Hepatocyte (in vitro differentiated cells): ENCODE results near the gene ABL2. TPM values are rescaled to one million over a fixed set of nuclear protein-coding genes. Genes with fewer than 3 reads are reported as not detected.

ENCODE experiments used
- DNase-seq: peaks from one replicate; pipeline ENCODE4 v3.0.0-alpha.2; 2016; ENCODE audit warnings: low spot score
- H2AFZ ChIP-seq: fragments of 200-600 bp; sonication (generic); 2 replicates; pipeline ENCODE4 v1.6.0; 2016; ENCODE audit warnings: antibody characterized with exemption, mild to moderate bottlenecking
- H3K27ac ChIP-seq: fragments of 200-600 bp; sonication (generic); 2 replicates; pipeline ENCODE4 v1.5.1; 2016; ENCODE audit warnings: mild to moderate bottlenecking
- H3K27me3 ChIP-seq: fragments of 200-600 bp; sonication (generic); 2 replicates; pipeline ENCODE4 v1.6.1; 2016
- H3K36me3 ChIP-seq: fragments of 200-600 bp; sonication (generic); replicated peaks from 2 replicates; pipeline ENCODE4 v1.5.1; 2016; ENCODE audit warnings: low read depth; ENCODE audit not compliant: insufficient read depth
- H3K4me1 ChIP-seq: fragments of 200-600 bp; sonication (generic); 2 replicates; pipeline ENCODE4 v1.5.1; 2016; ENCODE audit warnings: mild to moderate bottlenecking, moderate library complexity; ENCODE audit not compliant: insufficient read depth
- H3K4me2 ChIP-seq: fragments of 200-600 bp; sonication (generic); 2 replicates; pipeline ENCODE4 v1.6.0; 2016
- H3K4me3 ChIP-seq: fragments of 200-600 bp; sonication (generic); 2 replicates; pipeline ENCODE4 v1.5.1; 2016; ENCODE audit warnings: mild to moderate bottlenecking
- H3K79me2 ChIP-seq: fragments of 200-600 bp; sonication (generic); 2 replicates; pipeline ENCODE4 v1.6.0; 2017; ENCODE audit warnings: mild to moderate bottlenecking
- H3K9me2 ChIP-seq: fragments of 200-600 bp; sonication (generic); replicated peaks from 2 replicates; pipeline ENCODE4 v1.6.0; 2017; ENCODE audit warnings: mild to moderate bottlenecking; ENCODE audit not compliant: insufficient read depth
- H3K9me3 ChIP-seq: fragments of 200-600 bp; sonication (generic); 2 replicates; pipeline ENCODE4 v1.5.1; 2016; ENCODE audit warnings: low read depth, mild to moderate bottlenecking
- H4K20me1 ChIP-seq: fragments of 200-600 bp; sonication (generic); 2 replicates; pipeline ENCODE4 v1.6.0; 2016; ENCODE audit warnings: mild to moderate bottlenecking; ENCODE audit not compliant: insufficient read depth, poor library complexity, severe bottlenecking
- CTCF ChIP-seq: fragments of 200-600 bp; sonication (generic); IDR thresholded peaks from 2 replicates; pipeline ENCODE4 v1.5.1; 2016; ENCODE audit warnings: antibody characterized with exemption, mild to moderate bottlenecking; ENCODE audit not compliant: poor library complexity
- EZH2 ChIP-seq: fragments of 200-600 bp; sonication (generic); IDR thresholded peaks from 2 replicates; pipeline ENCODE4 v1.6.1; 2016; ENCODE audit warnings: antibody characterized with exemption, mild to moderate bottlenecking, borderline replicate concordance
- EZH2phosphoT487 ChIP-seq: fragments of 200-600 bp; sonication (generic); IDR thresholded peaks from one replicate; pipeline ENCODE4 v1.6.1; 2018; ENCODE audit warnings: antibody characterized with exemption, mild to moderate bottlenecking, low read depth, moderate library complexity; ENCODE audit not compliant: unreplicated experiment, severe bottlenecking
- WGBS: methylation state at CpG from one replicate; pipeline ENCODE4 v1.1.6; 2016; ENCODE audit warnings: low lambda C conversion rate; ENCODE audit errors: missing lambda C conversion rate; 5-methylcytosine and 5-hydroxymethylcytosine counted together
- polyA plus RNA-seq: library from polyadenylated mRNA; unstranded; fragments of >200 nt; fragmentation: Nextera tagmentation; extraction: Ambion mirVana; gene quantifications from 2 replicates; pipeline ENCODE4 v1.2.1, GENCODE V29; 2016
- total RNA-seq: library from RNA; depleted of rRNA; stranded (reverse); fragments of >200 nt; gene quantifications from 2 replicates; pipeline ENCODE4 v1.2.3, GENCODE V29; 2014

The ABL2 gene
- total and polyA plus RNA-seq, 2 experiments from 2014 or later: 8.6 to 11.6 TPM

GRCh38 chr1:179167418-179167777 lies 62.1 kb downstream of the ABL2 start:
- DNase-seq: no peak
- no peaks in the 10 kb centered on the region for H3K27me3 ChIP-seq
- H3K79me2 ChIP-seq: peaks cover 64% of the 10 kb centered on the region
- no peaks in the 10 kb centered on the region for H3K9me2 ChIP-seq
- no peak for TF ChIP-seq EZH2
- no peak for TF ChIP-seq CTCF
- no peak for TF ChIP-seq EZH2phosphoT487
- no peak overlapping the region for H3K27ac ChIP-seq
- H3K4me3 ChIP-seq: no peak overlapping the region
- 91% methylated on average over 1 of the region's 1 CpG for WGBS
- no peak overlapping the region for H3K4me2 ChIP-seq
- H3K9me3 ChIP-seq: no peaks in the 10 kb centered on the region
- H3K4me1 ChIP-seq: peaks cover 3% of the 10 kb centered on the region
- H2AFZ ChIP-seq: no peak overlapping the region
- H3K36me3 ChIP-seq: no peaks in the 10 kb centered on the region
- peaks cover 3% of the 10 kb centered on the region for H4K20me1 ChIP-seq

GRCh38 chr1:179166663-179167417 lies 62.6 kb downstream of the ABL2 start:
- H4K20me1 ChIP-seq: peaks cover 3% of the 10 kb centered on the region
- no peak overlapping the region for H3K27ac ChIP-seq
- 75% methylated on average over 8 of the region's 8 CpGs for WGBS
- H3K36me3 ChIP-seq: no peaks in the 10 kb centered on the region
- DNase-seq: no peak
- no peak overlapping the region for H3K4me3 ChIP-seq
- no peak overlapping the region for H2AFZ ChIP-seq
- H3K4me1 ChIP-seq: peaks cover 3% of the 10 kb centered on the region
- H3K9me3 ChIP-seq: no peaks in the 10 kb centered on the region
- H3K4me2 ChIP-seq: no peak overlapping the region
- TF ChIP-seq EZH2 (no peak), EZH2phosphoT487 (no peak), CTCF (no peak)
- no peaks in the 10 kb centered on the region for H3K9me2 ChIP-seq
- H3K79me2 ChIP-seq: peaks cover 64% of the 10 kb centered on the region
- no peaks in the 10 kb centered on the region for H3K27me3 ChIP-seq

GRCh38 chr1:179164494-179164893 lies 65.0 kb downstream of the ABL2 start:
- no peak for DNase-seq
- no peaks in the 10 kb centered on the region for H3K9me2 ChIP-seq
- H3K79me2 ChIP-seq: peaks cover 63% of the 10 kb centered on the region
- no peak overlapping the region for H2AFZ ChIP-seq
- H3K36me3 ChIP-seq: no peaks in the 10 kb centered on the region
- 100% methylated on average over 1 of the region's 1 CpG for WGBS
- no peak overlapping the region for H3K27ac ChIP-seq
- H3K4me2 ChIP-seq: no peak overlapping the region
- no peak overlapping the region for H3K4me3 ChIP-seq
- no peaks in the 10 kb centered on the region for H3K27me3 ChIP-seq
- no peaks in the 10 kb centered on the region for H4K20me1 ChIP-seq
- no peaks in the 10 kb centered on the region for H3K9me3 ChIP-seq
- no peaks in the 10 kb centered on the region for H3K4me1 ChIP-seq
- no peak for TF ChIP-seq CTCF
- no peak for TF ChIP-seq EZH2phosphoT487
- TF ChIP-seq EZH2: no peak
